HEK293 (cell line): ENCODE measurements around the gene RFX4.

Experiments
- ZNF175 ChIP-seq: fragments of 450-650 bp; formaldehyde crosslinking; IDR thresholded peaks from 2 replicates; pipeline ENCODE4 v1.5.1; 2016; ENCODE audit warnings: missing biosample characterization, missing genetic modification characterization
- ZNF23 ChIP-seq: fragments of 450-650 bp; formaldehyde crosslinking; IDR thresholded peaks from 2 replicates; pipeline ENCODE4 v1.5.1; 2016; ENCODE audit warnings: missing biosample characterization, missing genetic modification characterization, borderline replicate concordance
- ZNF555 ChIP-seq: fragments of 450-650 bp; formaldehyde crosslinking; conservative IDR thresholded peaks from 2 replicates; pipeline ENCODE4 v1.5.1; 2017; ENCODE audit warnings: missing biosample characterization, mild to moderate bottlenecking, missing genetic modification characterization, inconsistent platforms
- ZNF76 ChIP-seq: fragments of 450-650 bp; formaldehyde crosslinking; IDR thresholded peaks from 2 replicates; pipeline ENCODE4; 2016; ENCODE audit warnings: low read depth, missing biosample characterization, missing genetic modification characterization, borderline replicate concordance

- TF ChIP-seq ZNF76 (tag by site-specific recombination) (no peak), ZNF555 (no peak), ZNF175 (tag by site-specific recombination) (no peak), ZNF23 (tag by site-specific recombination) (no peak)
Observed at GRCh38 chr12:106581543-106582248, 1.1 kb upstream of the RFX4 start.
